ENCODE data around the gene MYO9A. TPM values are rescaled to one million over a fixed set of nuclear protein-coding genes. Genes with fewer than 3 reads are reported as not detected.

The MYO9A gene
- total and polyA plus RNA-seq, 2 donors (not counting 1 experiment from before 2014, with no cell fraction given) = 6.2 to 66.1 TPM

- no peak for DNase-seq
- H2AFZ ChIP-seq (ENCODE audit: insufficient read depth, low read depth, low read length, poor library complexity, severe bottlenecking) = no peak overlapping the region
- H3K79me2 ChIP-seq (ENCODE audit: control insufficient read depth, insufficient read depth, low read length) = no peaks in the 10 kb centered on the region
- Mint-ChIP-seq H3K27me3 (no peaks in the 10 kb centered on the region), H3K9me3 (ENCODE audit: insufficient read depth) (no peaks in the 10 kb centered on the region), H3K27ac (no peak overlapping the region), H3K4me1 (peaks cover 5% of the 10 kb centered on the region), H3K4me3 (no peak overlapping the region)
- ChIA-PET POLR2A (no interaction called here), CTCF (interaction anchor here (0.7 kb wide), 1 partner anchor 109 kb away, joined by 3 read pairs; no protein-coding TSS in a partner anchor)
- no peaks in the 10 kb centered on the region for H3K9me3 ChIP-seq (ENCODE audit: control extremely low read depth in 1 of 3, control insufficient read depth in 2 of 3, insufficient read depth in 1 of 3, low read length in 2 of 3)
- H3K27me3 ChIP-seq (replicated peaks in 1 of 4; ENCODE audit: control extremely low read depth in 1 of 4, control insufficient read depth in 3 of 4, insufficient read depth in 4 of 4, low read length in 3 of 4) = no peaks in the 10 kb centered on the region
- no peaks in the 10 kb centered on the region for H4K20me1 ChIP-seq (ENCODE audit: control insufficient read depth, insufficient read depth, low read length, poor library complexity, severe bottlenecking)
- no peak for TF ChIP-seq CTCF (IDR thresholded peaks at IDR 0.05)
- no peak for TF ChIP-seq EZH2 (IDR thresholded peaks at IDR 0.05; ENCODE audit: borderline replicate concordance, insufficient read depth, low read depth, low read length, poor library complexity, severe bottlenecking)
- H3K4me1 ChIP-seq (ENCODE audit: control insufficient read depth in 2 of 2, insufficient read depth in 2 of 2, low read length in 2 of 2) = no peaks in the 10 kb centered on the region
- intact Hi-C loops (cut with micrococcal nuclease) = no loop called here
- H3K27ac ChIP-seq (ENCODE audit: low read length in 2 of 2) = no peak overlapping the region
- 80% methylated on average over 1 of the region's 4 CpGs for WGBS (ENCODE audit: insufficient coverage)
- H3K36me3 ChIP-seq (replicated peaks in 1 of 2; ENCODE audit: control extremely low read depth in 1 of 2, control insufficient read depth in 1 of 2, extremely low read depth in 1 of 2, insufficient read depth in 2 of 2, low read length in 1 of 2) = peaks cover 12 to 16% of the 10 kb centered on the region in 2 experiments
- H3K4me3 ChIP-seq (ENCODE audit: control extremely low read depth in 1 of 5, extremely low read depth in 1 of 5, insufficient read depth in 1 of 5, low read depth in 2 of 5, low read length in 4 of 5) = no peak overlapping the region
- no peak overlapping the region for H3K4me2 ChIP-seq (replicated peaks; ENCODE audit: low read depth, low read length, poor library complexity, severe bottlenecking)
- no peak overlapping the region for H3K9ac ChIP-seq (ENCODE audit: low read length)
- no peak for ATAC-seq (ENCODE audit: low read depth)
Measured at GRCh38 chr15:71891026-71891425, 226.9 kb downstream of the MYO9A start.

- WGBS (ENCODE audit: insufficient coverage) = no CpG with 5 or more reads among the region's 1 CpG
Measured at GRCh38 chr15:71889947-71890346, 228.0 kb downstream of the MYO9A start.

More at GRCh38 chr15:71889947-71890346, 228.0 kb downstream of the MYO9A start:
- DNase-seq (no peak), ATAC-seq (ENCODE audit: low read depth) (no peak)
- Histone ChIP-seq H3K4me1 (ENCODE audit: control insufficient read depth in 2 of 2, insufficient read depth in 2 of 2, low read length in 2 of 2) (no peaks in the 10 kb centered on the region), H3K9ac (ENCODE audit: low read length) (no peak overlapping the region), H3K27me3 (replicated peaks in 1 of 4; ENCODE audit: control extremely low read depth in 1 of 4, control insufficient read depth in 3 of 4, insufficient read depth in 4 of 4, low read length in 3 of 4) (no peaks in the 10 kb centered on the region), H3K79me2 (ENCODE audit: control insufficient read depth, insufficient read depth, low read length) (no peaks in the 10 kb centered on the region), H3K4me3 (ENCODE audit: control extremely low read depth in 1 of 5, extremely low read depth in 1 of 5, insufficient read depth in 1 of 5, low read depth in 2 of 5, low read length in 4 of 5) (no peak overlapping the region), H2AFZ (ENCODE audit: insufficient read depth, low read depth, low read length, poor library complexity, severe bottlenecking) (no peak overlapping the region), H3K36me3 (replicated peaks in 1 of 2; ENCODE audit: control extremely low read depth in 1 of 2, control insufficient read depth in 1 of 2, extremely low read depth in 1 of 2, insufficient read depth in 2 of 2, low read length in 1 of 2) (peaks cover 13 to 16% of the 10 kb centered on the region in 2 experiments), H4K20me1 (ENCODE audit: control insufficient read depth, insufficient read depth, low read length, poor library complexity, severe bottlenecking) (no peaks in the 10 kb centered on the region), H3K9me3 (ENCODE audit: control extremely low read depth in 1 of 3, control insufficient read depth in 2 of 3, insufficient read depth in 1 of 3, low read length in 2 of 3) (no peaks in the 10 kb centered on the region), H3K4me2 (replicated peaks; ENCODE audit: low read depth, low read length, poor library complexity, severe bottlenecking) (no peak overlapping the region), H3K27ac (ENCODE audit: low read length in 2 of 2) (no peak overlapping the region)
- Mint-ChIP-seq H3K4me3 (no peak overlapping the region), H3K4me1 (peaks cover 5% of the 10 kb centered on the region), H3K27ac (no peak overlapping the region), H3K27me3 (no peaks in the 10 kb centered on the region), H3K9me3 (ENCODE audit: insufficient read depth) (no peaks in the 10 kb centered on the region)
- CTCF ChIA-PET = no interaction called here
- TF ChIP-seq CTCF (IDR thresholded peaks at IDR 0.05) (no peak), EZH2 (IDR thresholded peaks at IDR 0.05; ENCODE audit: borderline replicate concordance, insufficient read depth, low read depth, low read length, poor library complexity, severe bottlenecking) (no peak)
- intact Hi-C loops (cut with micrococcal nuclease) = no loop called here
- POLR2A ChIA-PET = no interaction called here

All from B cell (primary cell).